HG03378 (cell line): ENCODE data around the gene DNAJC3.
"Not testable (repeated sequence)": the region's sequence is repeated elsewhere in the genome, so short reads cannot be mapped to it uniquely, and the experiment has no call there.

Source experiments
- ATAC-seq: cut with Tn5 transposase; IDR thresholded peaks from one replicate; pipeline ENCODE4 v1.9.1; 2021; ENCODE audit warnings: mild to moderate bottlenecking, moderate library complexity; ENCODE audit not compliant: unreplicated experiment

DNAJC3 gene

DNA sequence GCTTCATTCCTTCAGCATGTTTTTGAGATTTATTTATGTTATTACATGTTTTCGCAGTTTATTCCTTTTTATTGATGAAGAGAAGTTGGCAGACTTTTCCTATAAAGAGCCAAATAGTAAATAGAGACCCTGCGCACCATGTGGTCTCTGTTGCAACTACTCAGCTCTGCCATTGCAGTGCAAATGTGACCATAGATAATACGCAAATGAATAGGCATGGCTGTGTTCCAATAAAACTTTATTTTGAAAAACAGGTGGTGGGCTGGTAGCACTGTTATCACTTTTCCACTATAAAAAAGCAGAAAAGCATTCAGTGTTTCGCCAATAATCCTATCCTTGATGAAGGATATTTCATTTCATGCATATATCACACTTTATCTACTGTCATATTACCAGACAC is 95.0 kb downstream of the DNAJC3 start:
- no peak for ATAC-seq

GRCh38 chr13:95779522-95779921 is 102.6 kb downstream of the DNAJC3 start:
- no peak for ATAC-seq

- no peak for ATAC-seq
Measured at GRCh38 chr13:95781016-95781415, 104.1 kb downstream of the DNAJC3 start.

GRCh38 chr13:95781940-95782339 is 105.0 kb downstream of the DNAJC3 start:
- ATAC-seq, result not testable (repeated sequence)

- no peak for ATAC-seq
Measured at GRCh38 chr13:95783747-95784146, 106.8 kb downstream of the DNAJC3 start.

- no peak for ATAC-seq
Measured at GRCh38 chr13:95784161-95784899, 107.4 kb downstream of the DNAJC3 start.

DNA sequence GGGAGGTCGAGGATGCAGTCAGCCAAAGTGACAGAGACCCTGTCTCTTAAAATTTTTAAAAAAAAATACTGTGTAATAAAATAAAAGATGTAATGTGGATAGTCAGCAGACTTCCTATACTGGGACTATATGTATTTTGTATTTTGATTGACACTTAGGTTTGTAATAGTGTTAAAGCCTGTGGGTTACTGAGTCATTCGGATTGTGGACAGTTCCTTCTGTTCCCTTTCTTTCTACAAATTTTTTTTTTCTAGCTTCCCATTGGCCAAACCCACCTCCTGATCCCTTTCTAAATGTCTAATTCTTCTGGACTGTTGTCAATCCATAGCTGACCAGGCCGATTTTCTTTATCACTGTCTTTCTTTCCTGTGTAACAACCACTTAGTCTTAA is 108.0 kb downstream of the DNAJC3 start:
- ATAC-seq, result no peak

DNA sequence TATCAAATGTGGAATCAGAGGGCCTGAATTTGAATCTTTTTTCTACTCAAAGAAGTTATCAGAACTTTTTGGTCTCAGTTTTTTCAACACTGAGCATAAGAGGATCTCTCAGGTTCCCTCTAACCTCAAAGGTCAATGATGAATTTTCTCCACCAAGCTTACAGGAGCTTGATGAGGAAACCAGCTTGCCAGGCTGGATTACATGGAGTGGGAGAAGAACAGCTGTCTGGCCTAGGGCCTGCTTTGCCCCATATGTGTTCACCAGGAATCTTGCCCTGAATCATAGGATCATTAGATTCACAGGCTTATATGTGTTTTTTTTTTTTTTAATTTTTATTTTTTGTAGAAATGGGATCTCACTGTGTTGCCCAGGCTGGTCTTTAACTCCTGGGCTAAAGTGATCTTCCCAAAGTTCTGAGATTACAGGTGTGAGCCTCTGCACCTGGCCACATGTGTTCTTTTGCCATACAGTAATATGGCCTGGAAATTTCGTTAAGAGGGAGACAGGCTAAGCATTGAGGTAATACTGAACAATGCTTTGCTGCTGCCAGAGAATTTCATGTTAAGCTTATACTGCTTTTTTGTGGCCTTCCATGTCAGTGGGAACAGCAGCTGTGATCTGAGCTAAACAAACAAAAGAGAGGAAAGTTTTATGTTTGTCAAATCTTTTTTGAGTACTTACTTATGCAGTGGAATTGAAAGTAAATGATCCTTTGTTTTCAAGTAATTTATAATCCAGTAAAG is 110.6 kb downstream of the DNAJC3 start:
- no peak for ATAC-seq

DNA sequence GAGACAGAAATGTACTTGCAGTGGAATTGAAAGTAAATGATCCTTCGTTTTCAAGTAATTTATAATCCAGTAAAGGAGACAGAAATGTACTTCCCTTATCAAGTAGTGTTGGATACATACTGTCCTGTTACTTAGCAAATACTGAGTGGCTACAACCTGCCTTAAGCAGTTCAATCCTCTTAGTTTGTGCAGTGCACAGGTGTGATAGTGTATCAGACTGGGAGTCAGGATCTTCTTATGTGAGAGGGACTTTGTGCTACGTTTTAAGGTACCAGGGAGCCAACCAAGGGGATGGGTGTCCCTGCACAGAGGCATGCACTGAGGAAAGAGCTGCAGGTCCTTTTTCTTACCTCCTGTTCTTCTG is 111.1 kb downstream of the DNAJC3 start:
- ATAC-seq, result no peak

DNA sequence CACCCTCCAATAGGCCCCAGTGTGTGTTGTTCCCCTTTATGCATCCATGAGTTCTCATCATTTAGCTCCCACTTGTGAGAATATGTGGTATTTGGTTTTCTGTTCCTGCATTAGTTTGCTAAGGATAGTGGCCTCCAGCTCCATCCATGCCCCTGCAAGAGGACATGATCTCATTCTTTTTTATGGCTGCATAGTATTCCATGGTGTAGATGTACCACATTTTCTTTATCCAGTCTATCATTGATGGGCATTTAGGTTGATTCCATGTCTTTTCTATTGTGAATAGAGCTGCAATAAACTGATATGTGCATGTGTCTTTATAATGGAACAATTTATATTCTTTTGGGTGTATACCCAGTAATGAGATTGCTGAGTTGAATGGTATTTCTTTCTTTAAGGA is 112.4 kb downstream of the DNAJC3 start:
- not testable (repeated sequence) for ATAC-seq

DNA sequence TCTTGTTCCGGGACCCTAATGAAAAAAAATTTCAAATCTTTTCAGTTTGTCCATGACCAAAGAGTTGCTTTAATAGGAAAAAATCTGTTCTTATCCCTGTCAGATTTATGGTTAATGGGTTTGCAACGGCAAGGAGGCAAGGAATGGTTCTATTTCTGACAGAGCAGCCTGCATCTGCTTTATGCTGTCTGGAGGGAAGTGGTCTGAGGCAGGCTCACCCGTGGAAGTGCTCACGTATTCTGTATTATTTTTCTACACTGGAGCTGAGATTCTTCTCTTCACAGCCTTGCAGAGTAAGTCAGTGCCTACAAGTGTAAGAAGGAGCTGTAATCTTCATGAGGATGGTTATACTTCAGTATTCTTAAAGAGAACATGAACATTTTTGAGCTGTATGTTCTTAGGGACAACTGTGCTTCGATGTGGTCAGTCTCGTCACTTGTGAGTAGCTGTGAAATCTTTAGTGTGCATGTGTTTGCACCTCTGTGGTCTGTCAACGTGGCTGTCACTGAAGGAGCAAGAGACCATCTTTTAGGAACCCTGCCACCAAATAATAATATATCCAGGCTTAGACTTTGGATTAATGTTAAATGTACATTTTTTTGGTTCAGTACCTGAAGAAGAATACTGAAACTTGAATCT is 114.3 kb downstream of the DNAJC3 start:
- no peak for ATAC-seq

DNA sequence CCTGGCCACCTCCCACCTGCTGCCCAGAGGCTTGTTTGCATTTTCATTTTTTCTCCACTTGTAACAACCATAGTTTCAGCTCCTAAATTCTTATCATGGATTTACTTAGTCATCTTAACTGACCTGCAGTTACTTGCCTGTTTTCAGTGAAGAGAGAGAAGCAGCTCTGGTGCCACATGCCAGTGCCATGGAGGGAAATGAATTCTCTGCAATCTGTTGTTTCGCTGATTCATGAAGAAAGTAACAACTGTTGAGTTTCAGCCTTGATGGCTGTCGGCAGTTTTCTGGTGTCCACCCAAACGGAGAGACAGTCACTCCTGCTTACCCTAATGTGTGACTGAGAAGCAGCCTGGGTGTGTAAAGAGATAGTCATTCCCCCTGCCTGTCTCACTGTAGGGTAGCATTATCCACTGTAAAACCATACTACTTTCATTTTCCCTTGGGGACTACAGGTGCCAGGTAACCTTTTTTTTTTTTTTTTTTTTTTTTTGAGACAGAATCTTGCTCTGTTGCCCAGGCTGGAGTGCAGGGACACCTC is 116.1 kb downstream of the DNAJC3 start:
- ATAC-seq, result no peak

DNA sequence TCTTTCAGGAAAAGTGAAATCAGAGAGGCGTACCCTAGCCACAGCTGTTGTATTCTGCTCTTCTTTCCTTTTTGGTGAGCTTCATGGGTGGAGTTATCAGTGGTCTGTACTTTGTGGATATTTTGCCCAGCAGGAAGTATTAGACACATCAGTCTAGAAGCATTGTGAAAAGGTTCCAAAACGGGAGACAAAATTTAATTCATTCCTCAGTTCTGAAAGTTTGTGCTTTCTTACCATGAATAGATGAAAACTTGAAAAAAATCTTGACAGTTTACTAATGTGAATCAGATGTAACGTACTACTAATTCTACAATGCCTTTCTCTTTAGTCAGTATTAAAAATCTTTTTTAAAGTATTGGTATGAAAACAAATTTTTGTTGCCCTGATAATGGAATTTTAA is 116.8 kb downstream of the DNAJC3 start:
- ATAC-seq, result no peak

DNA sequence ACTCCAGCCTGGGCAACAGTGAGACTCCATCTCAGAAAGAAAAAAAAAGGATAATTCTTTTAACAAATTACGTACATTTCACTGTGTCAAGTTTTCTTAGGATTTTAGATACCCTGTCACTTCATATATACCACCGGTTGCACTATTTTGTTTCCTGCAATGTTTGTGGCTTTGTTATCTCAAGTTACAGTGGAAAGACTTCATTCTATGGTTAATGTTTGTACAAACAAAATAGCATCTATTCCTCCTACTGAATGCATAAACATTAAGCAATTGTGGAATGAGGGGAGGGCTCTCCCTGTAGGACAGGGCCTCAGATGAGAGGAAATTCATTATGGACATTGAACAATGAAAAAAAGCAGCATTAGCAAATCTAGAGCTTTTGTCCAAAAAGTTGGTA is 120.1 kb downstream of the DNAJC3 start:
- no peak for ATAC-seq

GRCh38 chr13:95800436-95800835 is 123.5 kb downstream of the DNAJC3 start:
- no peak for ATAC-seq

DNA sequence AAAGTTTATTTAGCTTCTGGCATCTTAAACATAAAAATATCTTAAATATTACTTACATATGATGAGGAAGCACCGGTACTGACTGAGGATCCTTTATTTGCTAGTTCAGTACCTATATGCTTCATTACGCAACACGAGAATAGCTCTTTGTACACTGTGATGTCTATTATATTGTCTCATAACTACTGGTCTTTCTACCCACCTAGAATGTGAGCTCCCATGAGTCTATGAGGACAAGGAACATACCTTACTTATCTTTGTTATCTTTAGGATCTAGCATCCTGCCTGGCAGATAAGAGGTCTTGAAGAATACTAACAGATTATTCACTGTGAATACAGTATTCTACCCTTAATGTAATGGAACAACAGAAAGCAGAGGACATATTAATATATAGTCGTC is 124.9 kb downstream of the DNAJC3 start:
- ATAC-seq, result no peak

- ATAC-seq, result no peak
Measured at GRCh38 chr13:95805921-95806320, 129.0 kb downstream of the DNAJC3 start.

DNA sequence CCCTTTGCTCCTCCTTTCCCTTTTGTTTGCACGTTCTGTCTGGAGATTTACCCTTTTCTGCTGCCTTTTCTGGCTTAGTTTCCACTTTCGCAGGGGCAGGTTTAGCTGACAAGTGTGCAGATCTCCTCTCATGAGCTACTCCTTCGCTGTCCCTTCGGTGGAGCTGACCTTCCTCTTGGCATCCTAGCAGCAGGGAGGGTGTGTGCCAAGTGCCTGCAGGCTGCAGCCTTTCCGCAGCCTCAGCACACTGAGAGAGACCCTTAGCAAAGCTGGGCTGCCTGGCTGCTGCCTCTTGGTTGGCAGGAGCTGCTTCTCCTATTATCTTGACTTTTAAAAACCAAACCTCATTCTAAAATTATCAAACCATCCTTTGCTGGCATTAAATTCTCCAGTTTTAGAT is 132.5 kb downstream of the DNAJC3 start:
- no peak for ATAC-seq

- ATAC-seq, result no peak
Measured at GRCh38 chr13:95813139-95813538, 136.2 kb downstream of the DNAJC3 start.

- ATAC-seq, result no peak
Measured at GRCh38 chr13:95814495-95814894, 137.6 kb downstream of the DNAJC3 start.

- ATAC-seq, result no peak
Measured at GRCh38 chr13:95822303-95822702, 145.4 kb downstream of the DNAJC3 start.

- ATAC-seq, result no peak
Measured at GRCh38 chr13:95833126-95833525, 156.2 kb downstream of the DNAJC3 start.
